Glutamatergic neuron (in vitro differentiated cells): Measurements from ENCODE around the gene ITGA2. TPM values are rescaled to one million over a fixed set of nuclear protein-coding genes. Genes with fewer than 3 reads are reported as not detected.

Source experiments
- DNase-seq: peaks from one replicate; pipeline ENCODE4 v3.0.0; 2022
- H3K27ac Mint-ChIP-seq: one replicate; pipeline ENCODE4 v1.8.0; 2020; ENCODE audit warnings: mild to moderate bottlenecking, mixed read lengths, inconsistent platforms; ENCODE audit not compliant: unreplicated experiment
- H3K27me3 Mint-ChIP-seq: one replicate; pipeline ENCODE4 v1.8.0; 2020; ENCODE audit warnings: mild to moderate bottlenecking, moderate library complexity, mixed read lengths, inconsistent platforms; ENCODE audit not compliant: unreplicated experiment
- H3K36me3 Mint-ChIP-seq: one replicate; pipeline ENCODE4 v1.8.0; 2020; ENCODE audit warnings: mild to moderate bottlenecking, mixed read lengths, inconsistent platforms; ENCODE audit not compliant: unreplicated experiment
- H3K4me1 Mint-ChIP-seq: one replicate; pipeline ENCODE4 v1.8.0; 2020; ENCODE audit warnings: mild to moderate bottlenecking, low read depth, mixed read lengths, inconsistent platforms; ENCODE audit not compliant: unreplicated experiment
- H3K4me3 Mint-ChIP-seq: one replicate; pipeline ENCODE4 v1.8.0; 2020; ENCODE audit warnings: mild to moderate bottlenecking, mixed read lengths, inconsistent platforms; ENCODE audit not compliant: unreplicated experiment
- H3K9me3 Mint-ChIP-seq: one replicate; pipeline ENCODE4 v1.8.0; 2020; ENCODE audit warnings: mild to moderate bottlenecking, moderate library complexity, mixed read lengths, inconsistent platforms; ENCODE audit not compliant: unreplicated experiment
- CTCF ChIP-seq: fragments of 200-600 bp; sonication (generic); IDR thresholded peaks from one replicate; pipeline ENCODE4 v1.5.0; 2021; ENCODE audit not compliant: partially characterized antibody, unreplicated experiment
- total RNA-seq: library from RNA; stranded (reverse); fragmentation: NEBNext Ultra II Directional; extraction: Animal tissue kit (Norgen Biotek cat#: 25700); gene quantifications from one replicate; pipeline ENCODE4 v1.2.1, GENCODE V29; 2021; ENCODE audit not compliant: unreplicated experiment

Gene ITGA2
- total RNA-seq, 1 donor from 2014 or later: not detected

GRCh38 chr5:53066088-53066487, 76.9 kb downstream of the ITGA2 start:
- H3K4me3 Mint-ChIP-seq: no peak overlapping the region
- no peak overlapping the region for H3K27ac Mint-ChIP-seq
- no peaks in the 10 kb centered on the region for H3K9me3 Mint-ChIP-seq
- no peak for DNase-seq
- no peak for TF ChIP-seq CTCF
- H3K4me1 Mint-ChIP-seq: no peaks in the 10 kb centered on the region
- no peaks in the 10 kb centered on the region for H3K27me3 Mint-ChIP-seq
- H3K36me3 Mint-ChIP-seq: no peaks in the 10 kb centered on the region

GRCh38 chr5:53067641-53068040, 78.5 kb downstream of the ITGA2 start:
- Mint-ChIP-seq H3K9me3 (no peaks in the 10 kb centered on the region), H3K4me1 (no peaks in the 10 kb centered on the region), H3K4me3 (no peak overlapping the region), H3K36me3 (no peaks in the 10 kb centered on the region), H3K27ac (no peak overlapping the region), H3K27me3 (no peaks in the 10 kb centered on the region)
- TF ChIP-seq CTCF: no peak
- DNase-seq: no peak

- no peaks in the 10 kb centered on the region for H3K9me3 Mint-ChIP-seq
- no peaks in the 10 kb centered on the region for H3K4me1 Mint-ChIP-seq
- TF ChIP-seq CTCF: no peak
- DNase-seq: no peak
- no peak overlapping the region for H3K4me3 Mint-ChIP-seq
- no peaks in the 10 kb centered on the region for H3K27me3 Mint-ChIP-seq
- no peaks in the 10 kb centered on the region for H3K36me3 Mint-ChIP-seq
- no peak overlapping the region for H3K27ac Mint-ChIP-seq
Observed at GRCh38 chr5:53068291-53068836, 79.2 kb downstream of the ITGA2 start.

- TF ChIP-seq CTCF: no peak
- Mint-ChIP-seq H3K9me3 (no peaks in the 10 kb centered on the region), H3K36me3 (no peaks in the 10 kb centered on the region), H3K27ac (no peak overlapping the region), H3K27me3 (no peaks in the 10 kb centered on the region), H3K4me1 (no peaks in the 10 kb centered on the region), H3K4me3 (no peak overlapping the region)
- no peak for DNase-seq
Observed at GRCh38 chr5:53069626-53070025, 80.5 kb downstream of the ITGA2 start.

GRCh38 chr5:53071298-53071697, 82.1 kb downstream of the ITGA2 start:
- no peak overlapping the region for H3K27ac Mint-ChIP-seq
- H3K36me3 Mint-ChIP-seq: no peaks in the 10 kb centered on the region
- TF ChIP-seq CTCF: no peak
- no peaks in the 10 kb centered on the region for H3K4me1 Mint-ChIP-seq
- no peak overlapping the region for H3K4me3 Mint-ChIP-seq
- H3K27me3 Mint-ChIP-seq: no peaks in the 10 kb centered on the region
- no peak for DNase-seq
- no peaks in the 10 kb centered on the region for H3K9me3 Mint-ChIP-seq
